Mesendoderm (in vitro differentiated cells): ENCODE measurements around the gene BBS5. TPM values are rescaled to one million over a fixed set of nuclear protein-coding genes. Genes with fewer than 3 reads are reported as not detected.
"Not testable (repeated sequence)": the region's sequence is repeated elsewhere in the genome, so short reads cannot be mapped to it uniquely, and the experiment has no call there.

Experiments
- DNase-seq: peaks from one replicate; pipeline ENCODE4 v3.0.0; 2013
- H2AK5ac ChIP-seq: 2 replicates; pipeline ENCODE4 v1.6.1; 2013; ENCODE audit warnings: low read length, inconsistent platforms
- H2BK120ac ChIP-seq: 2 replicates; pipeline ENCODE4 v1.6.1; 2013; ENCODE audit warnings: low read depth, mild to moderate bottlenecking, low read length, moderate library complexity, mixed read lengths
- H2BK15ac ChIP-seq: replicated peaks from 2 replicates; pipeline ENCODE4 v1.6.1; 2013; ENCODE audit warnings: low read depth, mild to moderate bottlenecking, moderate library complexity
- H2BK5ac ChIP-seq: 2 replicates; pipeline ENCODE4 v1.6.1; 2013; ENCODE audit warnings: low read length, inconsistent platforms
- H3K18ac ChIP-seq: 2 replicates; pipeline ENCODE4 v1.6.1; 2013; ENCODE audit warnings: mild to moderate bottlenecking, low read length, mixed read lengths
- H3K23ac ChIP-seq: one replicate; pipeline ENCODE4 v1.6.1; 2013; ENCODE audit warnings: low read length
- H3K27ac ChIP-seq: 2 replicates; pipeline ENCODE4 v1.5.1; 2013; ENCODE audit warnings: low read depth, mild to moderate bottlenecking, inconsistent platforms, low read length, moderate library complexity
- H3K27me3 ChIP-seq: 2 replicates; pipeline ENCODE4 v1.6.1; 2013; ENCODE audit warnings: low read length, control low read depth, mild to moderate bottlenecking, inconsistent platforms; ENCODE audit not compliant: insufficient read depth, poor library complexity
- H3K36me3 ChIP-seq: 2 replicates; pipeline ENCODE4 v1.6.1; 2013; ENCODE audit warnings: low read length, inconsistent platforms; ENCODE audit not compliant: control insufficient read depth, insufficient read depth
- H3K4ac ChIP-seq: one replicate; pipeline ENCODE4 v1.6.1; 2013; ENCODE audit warnings: low read depth, mild to moderate bottlenecking, low read length, moderate library complexity
- H3K4me1 ChIP-seq: 2 replicates; pipeline ENCODE4 v1.6.1; 2013; ENCODE audit warnings: low read depth, low read length, inconsistent platforms; ENCODE audit not compliant: control insufficient read depth
- H3K4me2 ChIP-seq: 2 replicates; pipeline ENCODE4 v1.6.1; 2013; ENCODE audit warnings: low read length
- H3K4me3 ChIP-seq: 2 replicates; pipeline ENCODE4 v1.5.1; 2013; ENCODE audit warnings: mild to moderate bottlenecking, low read length
- H3K56ac ChIP-seq: one replicate; pipeline ENCODE4 v1.6.1; 2013; ENCODE audit warnings: low read length
- H3K79me1 ChIP-seq: 2 replicates; pipeline ENCODE4 v1.6.1; 2013; ENCODE audit warnings: low read length, inconsistent platforms
- H3K79me2 ChIP-seq: 2 replicates; pipeline ENCODE4 v1.6.1; 2013; ENCODE audit warnings: mild to moderate bottlenecking, low read length; ENCODE audit not compliant: control insufficient read depth, insufficient read depth
- H3K9ac ChIP-seq: 2 replicates; pipeline ENCODE4 v1.6.1; 2013; ENCODE audit warnings: low read length, inconsistent platforms
- H4K5ac ChIP-seq: one replicate; pipeline ENCODE4 v1.6.1; 2013; ENCODE audit warnings: low read length
- H4K8ac ChIP-seq: one replicate; pipeline ENCODE4 v1.6.1; 2013; ENCODE audit warnings: low read depth, mild to moderate bottlenecking, control low read depth, low read length, moderate library complexity
- WGBS: extraction: QIAGEN DNeasy Blood & Tissue Kit; methylation state at CpG from one replicate; pipeline ENCODE4 v1.1.7; 2013; ENCODE audit warnings: low lambda C conversion rate, missing lambda C conversion rate; ENCODE audit not compliant: insufficient coverage; ENCODE audit errors: extremely low coverage; 5-methylcytosine and 5-hydroxymethylcytosine counted together
- polyA plus RNA-seq, 2 experiments: library from polyadenylated mRNA; stranded (reverse); fragments of 200-250 nt; gene quantifications; one replicate each; pipeline ENCODE4 v1.2.3, GENCODE V29; 2013

Gene BBS5
- polyA plus RNA-seq (2013, experiment 1 of 2): 0.49 TPM
- polyA plus RNA-seq (2013, experiment 2 of 2): 0.49 TPM

- no peak within 1 kb of the TSS for H3K4ac ChIP-seq
- no peak within 1 kb of the TSS for H3K27ac ChIP-seq
- H3K56ac ChIP-seq: peak within 1 kb of the TSS; percentile 83
- H3K79me1 ChIP-seq: no peaks in the 10 kb centered on the region
- no peak within 1 kb of the TSS for H2BK5ac ChIP-seq
- WGBS: no CpG with 5 or more reads among the region's 71 CpGs
- no peaks in the 10 kb centered on the region for H3K36me3 ChIP-seq
- H2BK120ac ChIP-seq: no peak within 1 kb of the TSS
- no peak within 1 kb of the TSS for H3K18ac ChIP-seq
- H2AK5ac ChIP-seq: no peak within 1 kb of the TSS
- DNase-seq: peak; percentile 76
- no peaks in the 10 kb centered on the region for H3K4me1 ChIP-seq
- peaks cover 2% of the 10 kb centered on the region for H3K27me3 ChIP-seq
- H2BK15ac ChIP-seq: no peak within 1 kb of the TSS
- H3K4me3 ChIP-seq: peak within 1 kb of the TSS; percentile 25
- no peak within 1 kb of the TSS for H4K8ac ChIP-seq
- H3K79me2 ChIP-seq: no peaks in the 10 kb centered on the region
- H3K9ac ChIP-seq: peak within 1 kb of the TSS; percentile 50
- peak within 1 kb of the TSS; percentile 69 for H3K4me2 ChIP-seq
- H4K5ac ChIP-seq: no peak within 1 kb of the TSS
- no peak within 1 kb of the TSS for H3K23ac ChIP-seq
These were observed at the start of gene BBS5 for GRCh38 chr2:169479257-169480078. TSS of gene BBS5 (plus strand) at chr2:169479494. CDS start at chr2:169479554, 60 bp downstream.

GRCh38 chr2:169431772-169432171 lies 47.5 kb upstream of the BBS5 start:
- H2AK5ac ChIP-seq, H3K23ac ChIP-seq, H3K4ac ChIP-seq, H3K4me3 ChIP-seq, H2BK15ac ChIP-seq, H2BK5ac ChIP-seq, H3K79me1 ChIP-seq, H3K4me1 ChIP-seq, H3K56ac ChIP-seq, H3K27me3 ChIP-seq, H3K9ac ChIP-seq, H3K4me2 ChIP-seq, DNase-seq, H3K18ac ChIP-seq, H4K8ac ChIP-seq, H3K36me3 ChIP-seq, H4K5ac ChIP-seq, H3K79me2 ChIP-seq, H2BK120ac ChIP-seq, H3K27ac ChIP-seq: not testable (repeated sequence)

GRCh38 chr2:169434236-169434635 lies 45.1 kb upstream of the BBS5 start:
- not testable (repeated sequence) for DNase-seq, H3K23ac ChIP-seq, H3K4ac ChIP-seq, H3K4me3 ChIP-seq, H2BK120ac ChIP-seq, H3K79me2 ChIP-seq, H3K79me1 ChIP-seq, H2BK5ac ChIP-seq, H3K4me1 ChIP-seq, H3K56ac ChIP-seq, H3K18ac ChIP-seq, H2BK15ac ChIP-seq, H3K27me3 ChIP-seq, H3K9ac ChIP-seq, H4K5ac ChIP-seq, H4K8ac ChIP-seq, H3K36me3 ChIP-seq, H2AK5ac ChIP-seq, H3K27ac ChIP-seq, H3K4me2 ChIP-seq
- no CpG with 5 or more reads among the region's 1 CpG for WGBS

- Histone ChIP-seq H3K27ac (no peak overlapping the region), H3K23ac (no peak overlapping the region), H2BK15ac (no peak overlapping the region), H4K8ac (no peak overlapping the region), H2AK5ac (no peak overlapping the region), H3K4me3 (no peak overlapping the region), H3K18ac (no peak overlapping the region), H3K9ac (no peak overlapping the region), H3K79me2 (no peaks in the 10 kb centered on the region), H2BK120ac (no peak overlapping the region), H2BK5ac (no peak overlapping the region), H3K4me2 (no peak overlapping the region), H3K27me3 (no peaks in the 10 kb centered on the region), H3K4me1 (no peaks in the 10 kb centered on the region), H3K36me3 (no peaks in the 10 kb centered on the region), H3K56ac (no peak overlapping the region), H3K4ac (no peak overlapping the region), H3K79me1 (no peaks in the 10 kb centered on the region), H4K5ac (no peak overlapping the region)
- DNase-seq: no peak
- WGBS: no CpG with 5 or more reads among the region's 3 CpGs
These were observed 40.7 kb upstream of the BBS5 start for GRCh38 chr2:169438466-169439072.

DNA sequence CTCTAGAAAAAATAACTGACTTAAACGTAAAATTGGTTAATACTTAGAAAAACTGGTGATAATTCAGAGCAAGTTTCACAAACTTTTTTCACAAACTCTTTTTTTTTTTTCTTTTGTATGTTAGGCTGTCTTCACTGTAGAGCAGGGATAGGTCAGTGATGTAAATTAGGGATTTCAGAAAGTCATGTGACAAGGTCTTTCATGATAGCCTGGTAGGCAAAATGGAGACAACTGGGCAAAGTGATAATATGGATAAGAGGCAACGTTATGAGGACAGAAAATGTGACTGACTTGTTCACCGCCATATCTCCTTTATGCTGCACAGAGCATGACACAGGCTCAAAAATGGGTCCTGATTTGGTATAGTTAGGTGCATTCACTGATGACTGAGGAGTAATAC lies 39.4 kb upstream of the BBS5 start:
- H4K5ac ChIP-seq: no peak overlapping the region
- DNase-seq: no peak
- H2BK120ac ChIP-seq: no peak overlapping the region
- no peak overlapping the region for H2AK5ac ChIP-seq
- no peak overlapping the region for H3K4ac ChIP-seq
- no peak overlapping the region for H3K18ac ChIP-seq
- H3K4me1 ChIP-seq: no peaks in the 10 kb centered on the region
- no CpG with 5 or more reads among the region's 3 CpGs for WGBS
- H3K9ac ChIP-seq: no peak overlapping the region
- H3K4me3 ChIP-seq: no peak overlapping the region
- H3K79me1 ChIP-seq: no peaks in the 10 kb centered on the region
- H3K4me2 ChIP-seq: no peak overlapping the region
- H3K23ac ChIP-seq: no peak overlapping the region
- H3K36me3 ChIP-seq: no peaks in the 10 kb centered on the region
- H3K79me2 ChIP-seq: no peaks in the 10 kb centered on the region
- no peak overlapping the region for H2BK5ac ChIP-seq
- no peak overlapping the region for H2BK15ac ChIP-seq
- no peak overlapping the region for H3K27ac ChIP-seq
- no peaks in the 10 kb centered on the region for H3K27me3 ChIP-seq
- H3K56ac ChIP-seq: no peak overlapping the region
- no peak overlapping the region for H4K8ac ChIP-seq
